ENCODE results near the gene TOPORS.

Gene TOPORS

GRCh38 chr9:32526707-32527048 is 25.7 kb downstream of the TOPORS start:
- no peak overlapping the region for H3K27ac ChIP-seq (ENCODE audit: low read depth, low read length, poor library complexity, severe bottlenecking)
- peak overlapping the region; percentile 73 for H3K9ac ChIP-seq (ENCODE audit: low read length)

GRCh38 chr9:32526041-32526706 is 26.2 kb downstream of the TOPORS start, which contains the start of gene RIGI:
Gene RIGI (minus strand): TSS chr9:32526196. CDS start chr9:32526166, 30 bp downstream.
- Histone ChIP-seq H3K79me2 (ENCODE audit: insufficient read depth, low read length) (no peaks in the 10 kb centered on the region), H3K4me2 (ENCODE audit: low read length) (peak within 1 kb of the TSS; percentile 94), H3K9ac (ENCODE audit: low read length) (peak within 1 kb of the TSS; percentile 73), H3K36me3 (ENCODE audit: insufficient read depth, low read length) (no peaks in the 10 kb centered on the region), H3K4me1 (ENCODE audit: insufficient read depth, low read length, severe bottlenecking) (peaks cover 17% of the 10 kb centered on the region), H2AFZ (ENCODE audit: low read length) (0 out of 2 replicates have a peak within 1 kb of the TSS, but pooled peaks have one; percentile 81), H3K27me3 (ENCODE audit: insufficient read depth, low read length) (no peaks in the 10 kb centered on the region), H3K4me3 (ENCODE audit: low read depth, low read length, poor library complexity, severe bottlenecking) (peak within 1 kb of the TSS; percentile 65), H3K9me2 (ENCODE audit: low read depth, low read length) (no peaks in the 10 kb centered on the region), H3K9me3 (ENCODE audit: low read length) (peaks cover 4% of the 10 kb centered on the region), H3F3A (ENCODE audit: insufficient read depth, low read length) (no peaks in the 10 kb centered on the region), H4K20me1 (ENCODE audit: insufficient read depth, low read length) (no peaks in the 10 kb centered on the region), H3K27ac (ENCODE audit: low read depth, low read length, poor library complexity, severe bottlenecking) (peak within 1 kb of the TSS; percentile 4)
- TF ChIP-seq, protein P1, sequence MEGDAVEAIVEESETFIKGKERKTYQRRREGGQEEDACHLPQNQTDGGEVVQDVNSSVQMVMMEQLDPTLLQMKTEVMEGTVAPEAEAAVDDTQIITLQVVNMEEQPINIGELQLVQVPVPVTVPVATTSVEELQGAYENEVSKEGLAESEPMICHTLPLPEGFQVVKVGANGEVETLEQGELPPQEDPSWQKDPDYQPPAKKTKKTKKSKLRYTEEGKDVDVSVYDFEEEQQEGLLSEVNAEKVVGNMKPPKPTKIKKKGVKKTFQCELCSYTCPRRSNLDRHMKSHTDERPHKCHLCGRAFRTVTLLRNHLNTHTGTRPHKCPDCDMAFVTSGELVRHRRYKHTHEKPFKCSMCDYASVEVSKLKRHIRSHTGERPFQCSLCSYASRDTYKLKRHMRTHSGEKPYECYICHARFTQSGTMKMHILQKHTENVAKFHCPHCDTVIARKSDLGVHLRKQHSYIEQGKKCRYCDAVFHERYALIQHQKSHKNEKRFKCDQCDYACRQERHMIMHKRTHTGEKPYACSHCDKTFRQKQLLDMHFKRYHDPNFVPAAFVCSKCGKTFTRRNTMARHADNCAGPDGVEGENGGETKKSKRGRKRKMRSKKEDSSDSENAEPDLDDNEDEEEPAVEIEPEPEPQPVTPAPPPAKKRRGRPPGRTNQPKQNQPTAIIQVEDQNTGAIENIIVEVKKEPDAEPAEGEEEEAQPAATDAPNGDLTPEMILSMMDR (IDR thresholded peaks at IDR 0.05; ENCODE audit: low read length), result peak; percentile 66
- TF ChIP-seq EZH2 (IDR thresholded peaks at IDR 0.05; ENCODE audit: borderline replicate concordance, low read length), result no peak

More at GRCh38 chr9:32526707-32527048, 25.7 kb downstream of the TOPORS start:
- H3K27me3 ChIP-seq (ENCODE audit: insufficient read depth, low read length), result no peaks in the 10 kb centered on the region
- H3K4me1 ChIP-seq (ENCODE audit: insufficient read depth, low read length, severe bottlenecking), result peaks cover 17% of the 10 kb centered on the region
- peaks cover 4% of the 10 kb centered on the region for H3K9me3 ChIP-seq (ENCODE audit: low read length)
- peak overlapping the region; percentile 94 for H3K4me2 ChIP-seq (ENCODE audit: low read length)
- H4K20me1 ChIP-seq (ENCODE audit: insufficient read depth, low read length), result no peaks in the 10 kb centered on the region
- H3F3A ChIP-seq (ENCODE audit: insufficient read depth, low read length), result no peaks in the 10 kb centered on the region
- H3K36me3 ChIP-seq (ENCODE audit: insufficient read depth, low read length), result no peaks in the 10 kb centered on the region
- H3K79me2 ChIP-seq (ENCODE audit: insufficient read depth, low read length), result no peaks in the 10 kb centered on the region
- peak overlapping the region; percentile 65 for H3K4me3 ChIP-seq (ENCODE audit: low read depth, low read length, poor library complexity, severe bottlenecking)
- no peak overlapping the region for H2AFZ ChIP-seq (ENCODE audit: low read length)
- H3K9me2 ChIP-seq (ENCODE audit: low read depth, low read length), result no peaks in the 10 kb centered on the region
- TF ChIP-seq, protein P1 (IDR thresholded peaks at IDR 0.05; ENCODE audit: low read length), result no peak
- TF ChIP-seq EZH2 (IDR thresholded peaks at IDR 0.05; ENCODE audit: borderline replicate concordance, low read length), result no peak

- Histone ChIP-seq H3K27ac (ENCODE audit: low read depth, low read length, poor library complexity, severe bottlenecking) (peak overlapping the region; percentile 4), H3K9me2 (ENCODE audit: low read depth, low read length) (no peaks in the 10 kb centered on the region), H3K4me1 (ENCODE audit: insufficient read depth, low read length, severe bottlenecking) (peaks cover 17% of the 10 kb centered on the region), H3F3A (ENCODE audit: insufficient read depth, low read length) (no peaks in the 10 kb centered on the region), H3K9me3 (ENCODE audit: low read length) (peaks cover 4% of the 10 kb centered on the region), H3K9ac (ENCODE audit: low read length) (peak overlapping the region; percentile 73), H3K4me2 (ENCODE audit: low read length) (peak overlapping the region; percentile 94), H3K79me2 (ENCODE audit: insufficient read depth, low read length) (no peaks in the 10 kb centered on the region), H4K20me1 (ENCODE audit: insufficient read depth, low read length) (no peaks in the 10 kb centered on the region), H3K27me3 (ENCODE audit: insufficient read depth, low read length) (no peaks in the 10 kb centered on the region), H2AFZ (ENCODE audit: low read length) (0 out of 2 replicates have a peak overlapping the region, but pooled peaks have one; percentile 81), H3K36me3 (ENCODE audit: insufficient read depth, low read length) (no peaks in the 10 kb centered on the region), H3K4me3 (ENCODE audit: low read depth, low read length, poor library complexity, severe bottlenecking) (peak overlapping the region; percentile 65)
- TF ChIP-seq, protein P1 (IDR thresholded peaks at IDR 0.05; ENCODE audit: low read length), result no peak
- no peak for TF ChIP-seq EZH2 (IDR thresholded peaks at IDR 0.05; ENCODE audit: borderline replicate concordance, low read length)
These were observed 26.7 kb downstream of the TOPORS start for GRCh38 chr9:32525709-32526030.
